ENCODE measurements around the gene CHMP6.

Gene CHMP6

GRCh38 chr17:81019563-81020442, 28.2 kb downstream of the CHMP6 start:
- DNase-seq (ENCODE audit: low read depth) = no peak
- in situ Hi-C loops (cut with HindIII; ENCODE audit: low sequenced_read_pairs) = loop anchor here (5.0 kb wide), 3 partner anchors 42 to 92 kb away; no protein-coding TSS in a partner anchor
- H3K4me3 ChIP-seq (ENCODE audit: low read depth, low read length) = no peak overlapping the region
- TF ChIP-seq CTCF (IDR thresholded peaks at IDR 0.05; ENCODE audit: low read depth, low read length, missing control alignments) = no peak

GRCh38 chr17:81020443-81020766, 28.8 kb downstream of the CHMP6 start:
- no peak for TF ChIP-seq CTCF (IDR thresholded peaks at IDR 0.05; ENCODE audit: low read depth, low read length, missing control alignments)

DNA sequence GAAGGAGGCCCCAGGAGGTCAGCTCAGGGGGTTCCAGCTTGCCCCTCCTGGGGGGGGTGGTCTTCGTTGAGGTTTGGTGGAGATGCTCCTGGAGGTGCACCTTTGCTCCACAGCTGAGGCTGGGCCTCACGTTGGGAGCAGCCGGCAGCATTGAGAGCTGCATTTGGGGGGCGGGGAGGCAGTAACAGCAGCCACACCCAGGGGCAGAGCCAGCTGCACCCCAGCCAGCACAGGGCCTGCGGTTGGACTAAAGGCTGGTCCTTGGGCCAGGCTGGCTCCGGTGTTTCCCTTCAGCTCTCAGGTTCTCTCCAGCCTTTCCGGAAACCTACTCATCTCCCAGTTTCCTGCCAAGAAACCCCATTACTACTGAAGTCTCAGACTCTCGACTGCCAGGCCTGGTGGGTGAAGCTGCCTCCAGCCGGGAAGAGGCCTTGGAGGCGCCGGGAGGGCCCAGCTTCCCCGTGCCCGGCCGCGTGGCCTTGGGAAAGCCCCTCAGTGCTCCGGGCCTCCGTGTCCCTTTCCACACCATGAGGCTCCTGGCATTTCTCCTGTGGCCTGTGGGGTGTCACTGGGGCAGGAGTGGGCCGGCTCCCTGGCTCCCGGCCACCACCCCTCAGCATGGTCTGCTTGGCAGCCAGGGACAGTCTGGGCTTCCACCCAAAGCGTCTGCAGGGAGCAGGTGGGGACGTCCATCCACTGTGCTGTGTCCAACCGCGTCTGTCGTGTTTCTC, 29.3 kb downstream of the CHMP6 start:
- DNase-seq (ENCODE audit: low read depth) = no peak

More at GRCh38 chr17:81020443-81020766, 28.8 kb downstream of the CHMP6 start:
- in situ Hi-C loops (cut with HindIII; ENCODE audit: low sequenced_read_pairs) = loop anchor here (5.0 kb wide), 3 partner anchors 42 to 92 kb away; no protein-coding TSS in a partner anchor
- H3K4me3 ChIP-seq (ENCODE audit: low read depth, low read length) = no peak overlapping the region
- DNase-seq (ENCODE audit: low read depth) = no peak

DNA sequence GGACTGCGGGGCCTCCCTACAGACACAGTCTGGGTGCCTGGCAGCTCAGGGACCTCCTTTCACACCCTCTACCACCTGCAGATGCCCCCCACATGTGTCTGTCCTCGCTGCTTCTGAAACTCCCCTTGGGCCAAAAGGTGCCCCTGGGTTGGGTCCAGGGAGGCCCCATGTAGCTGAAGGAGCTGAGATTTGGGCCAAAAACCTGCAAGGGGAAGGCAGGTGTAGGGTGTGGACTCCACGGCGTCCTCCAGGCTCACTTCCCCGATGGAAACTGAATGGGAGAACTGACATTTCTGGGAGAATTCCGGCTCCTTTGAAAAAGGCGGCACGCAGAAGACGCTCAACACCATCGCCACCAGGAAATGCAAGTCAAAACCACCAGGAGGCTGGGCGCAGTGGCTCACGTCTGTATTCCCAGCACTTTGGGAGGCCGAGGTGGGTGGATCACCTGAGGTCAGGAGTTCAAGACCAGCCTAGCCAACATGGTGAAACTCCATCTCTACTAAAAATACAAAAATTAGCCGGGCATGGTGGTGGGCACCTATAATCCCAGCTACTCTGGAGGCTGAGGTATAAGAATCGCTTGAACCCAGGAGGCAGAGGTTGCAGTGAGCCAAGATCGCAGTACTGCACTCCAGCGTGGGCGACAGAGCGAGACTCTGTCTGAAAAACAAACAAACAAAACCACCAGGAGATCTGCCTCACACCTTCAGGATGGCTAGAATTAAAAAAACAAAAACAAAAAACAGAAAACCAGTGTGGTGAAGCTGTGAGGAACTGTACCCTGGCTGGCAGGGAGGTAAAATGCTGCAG, 30.1 kb downstream of the CHMP6 start:
- in situ Hi-C loops (cut with HindIII; ENCODE audit: low sequenced_read_pairs) = loop anchor here (5.0 kb wide), 3 partner anchors 41 to 91 kb away; no protein-coding TSS in a partner anchor
- TF ChIP-seq CTCF (IDR thresholded peaks at IDR 0.05; ENCODE audit: low read depth, low read length, missing control alignments) = no peak
- no peak overlapping the region for H3K4me3 ChIP-seq (ENCODE audit: low read depth, low read length)
- DNase-seq (ENCODE audit: low read depth) = no peak

More for the DNA sequence above, 29.3 kb downstream of the CHMP6 start:
- in situ Hi-C loops (cut with HindIII; ENCODE audit: low sequenced_read_pairs) = loop anchor here (5.0 kb wide), 3 partner anchors 41 to 91 kb away; no protein-coding TSS in a partner anchor
- TF ChIP-seq CTCF (IDR thresholded peaks at IDR 0.05; ENCODE audit: low read depth, low read length, missing control alignments) = no peak
- H3K4me3 ChIP-seq (ENCODE audit: low read depth, low read length) = no peak overlapping the region

DNA sequence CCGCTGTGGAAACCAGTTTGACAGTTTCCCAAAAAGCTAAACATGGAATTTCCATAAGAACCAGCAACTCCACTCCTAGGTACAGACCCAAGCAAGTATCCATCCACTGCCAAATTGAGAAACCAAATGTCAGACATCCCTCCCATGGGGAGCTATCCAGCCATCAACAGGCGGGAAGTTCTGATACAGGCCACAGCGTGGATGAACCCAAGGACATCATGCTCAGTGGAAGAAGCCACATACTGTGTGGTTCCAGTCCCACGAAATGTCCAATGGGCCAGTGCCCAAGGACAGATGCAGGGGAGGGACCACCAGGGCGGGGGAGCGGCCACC, 30.7 kb downstream of the CHMP6 start:
- no peak for DNase-seq (ENCODE audit: low read depth)
- H3K4me3 ChIP-seq (ENCODE audit: low read depth, low read length) = no peak overlapping the region
- in situ Hi-C loops (cut with HindIII; ENCODE audit: low sequenced_read_pairs) = loop anchor here (5.0 kb wide), 3 partner anchors 40 to 90 kb away; no protein-coding TSS in a partner anchor
- no peak for TF ChIP-seq CTCF (IDR thresholded peaks at IDR 0.05; ENCODE audit: low read depth, low read length, missing control alignments)

Measured in astrocyte of the cerebellum (primary cell).